ENCODE data around the gene FGGY.
"Not testable (repeated sequence)": the region's sequence is repeated elsewhere in the genome, so short reads cannot be mapped to it uniquely, and the experiment has no call there.

FGGY gene

DNA sequence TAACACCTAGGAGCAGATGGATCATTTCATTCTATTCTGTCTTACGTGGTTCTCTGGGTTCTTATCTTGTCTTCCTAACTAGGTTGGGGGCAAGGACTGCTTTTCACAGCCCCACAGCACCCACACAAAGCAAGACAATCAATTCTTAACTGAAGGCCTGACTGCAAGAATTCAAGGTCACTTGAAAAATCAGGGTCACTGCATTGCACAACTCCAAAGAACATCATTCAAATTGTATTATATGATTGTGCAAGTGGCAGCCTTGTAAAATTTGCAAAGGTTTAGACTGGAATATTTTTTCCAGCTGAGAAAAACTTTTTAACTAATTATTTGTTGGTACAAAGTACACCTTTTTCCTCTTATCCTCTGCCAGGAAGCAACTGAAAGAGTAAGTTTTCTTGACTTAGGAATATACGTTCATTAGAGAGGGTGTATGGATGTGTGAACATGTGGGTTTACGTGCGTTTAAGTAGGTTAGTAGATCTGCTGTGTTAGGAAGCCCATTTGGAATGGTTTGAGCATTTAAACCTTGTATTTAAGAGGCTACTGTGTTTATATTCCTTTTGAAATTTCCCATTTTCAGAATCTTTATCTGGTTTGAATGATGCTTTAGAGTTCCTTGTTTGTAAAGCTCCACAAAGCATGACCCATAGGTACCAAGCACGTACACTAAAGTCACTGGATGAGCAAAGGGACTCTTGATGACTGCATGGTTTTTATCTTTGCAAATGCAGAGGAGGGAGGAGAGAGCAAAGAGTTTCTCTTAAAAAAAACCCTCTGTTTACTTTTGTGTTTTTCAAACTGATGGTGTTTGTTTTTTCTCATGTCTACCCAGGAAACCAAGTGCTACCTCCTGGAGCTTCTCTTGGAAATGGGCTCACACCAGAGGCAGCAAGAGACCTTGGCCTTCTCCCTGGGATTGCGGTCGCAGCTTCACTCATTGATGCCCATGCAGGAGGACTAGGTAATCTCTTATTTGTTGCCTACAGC, 214.9 kb downstream of the FGGY start:
- DNase-seq (ENCODE audit: low read depth), result no peak

DNA sequence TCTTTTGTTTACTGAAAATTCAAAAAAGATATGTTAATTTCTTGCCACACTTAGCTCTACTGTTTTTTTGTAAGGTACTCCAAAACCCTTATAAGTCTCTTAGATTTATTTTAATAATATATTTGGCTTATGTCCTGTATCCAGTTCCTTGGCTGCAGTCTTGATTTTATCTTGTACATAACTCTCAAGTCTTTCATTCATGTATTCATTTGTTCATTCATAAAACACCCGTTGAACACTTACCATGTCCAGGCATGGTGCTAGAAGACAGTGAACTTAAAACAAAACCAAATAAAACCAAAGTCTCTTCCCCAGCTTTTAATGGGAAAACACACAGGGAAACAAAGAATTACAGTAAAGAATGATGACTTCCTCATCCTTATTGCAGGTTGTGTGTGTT, 215.8 kb downstream of the FGGY start:
- DNase-seq (ENCODE audit: low read depth), result no peak

DNA sequence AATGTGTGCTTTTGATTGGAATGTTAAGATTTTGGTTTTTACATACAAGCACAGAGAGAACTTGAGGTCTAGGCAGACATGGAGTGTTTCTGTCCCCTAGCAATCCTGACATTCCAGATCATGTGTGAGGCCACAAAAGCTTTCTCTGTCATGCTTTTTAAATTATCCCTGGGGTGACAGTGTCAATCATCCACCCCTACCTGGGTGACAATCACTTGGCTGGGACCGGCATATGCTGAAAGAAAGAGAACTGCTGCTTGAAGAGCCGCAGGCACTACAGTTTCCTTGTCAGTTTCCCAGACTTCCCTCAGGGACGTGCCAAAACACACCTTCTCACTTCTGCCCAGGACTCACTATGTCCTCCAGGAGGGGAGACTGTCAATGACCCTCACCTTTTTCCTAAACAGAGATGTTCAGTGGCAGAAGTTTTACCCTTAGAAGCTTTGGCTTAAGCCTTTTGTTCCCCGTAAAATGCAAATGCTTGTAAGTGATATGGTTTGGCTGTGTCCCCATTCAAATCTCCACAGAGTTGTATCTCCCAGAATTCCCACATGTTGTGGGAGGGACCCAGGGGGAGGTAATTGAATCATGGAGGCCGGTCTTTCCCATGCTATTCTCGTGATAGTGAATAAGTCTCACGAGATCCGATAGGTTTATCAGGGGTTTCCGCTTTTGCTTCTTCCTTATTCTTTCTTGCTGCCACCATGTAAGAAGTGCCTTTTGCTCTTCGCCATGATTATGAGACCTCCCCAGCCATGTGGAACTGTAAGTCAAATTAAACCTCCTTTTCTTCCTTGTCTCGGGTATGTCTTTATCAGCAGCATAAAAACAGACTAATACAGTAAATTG, 217.4 kb downstream of the FGGY start:
- no peak for DNase-seq (ENCODE audit: low read depth)

DNA sequence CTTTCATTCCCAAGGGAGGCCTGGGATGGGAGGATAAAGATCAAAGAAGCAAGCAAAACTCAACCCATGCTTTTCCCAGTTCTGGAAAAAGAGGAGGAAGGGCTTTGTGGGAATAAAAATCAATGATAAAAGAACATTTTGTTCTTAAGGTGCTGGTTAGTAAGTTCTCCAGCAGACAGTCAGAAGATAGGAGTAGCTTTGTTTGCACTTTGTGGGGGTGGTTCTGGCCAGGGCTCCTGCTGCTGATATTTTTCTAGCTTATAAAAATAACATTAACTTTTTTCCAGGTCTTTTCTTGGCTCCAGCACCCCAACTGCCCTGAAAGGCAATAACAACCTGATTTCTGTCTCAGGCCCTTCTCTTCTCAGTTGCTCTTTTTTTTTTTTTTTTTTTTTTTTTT, 220.0 kb downstream of the FGGY start:
- no peak for DNase-seq (ENCODE audit: low read depth)

DNA sequence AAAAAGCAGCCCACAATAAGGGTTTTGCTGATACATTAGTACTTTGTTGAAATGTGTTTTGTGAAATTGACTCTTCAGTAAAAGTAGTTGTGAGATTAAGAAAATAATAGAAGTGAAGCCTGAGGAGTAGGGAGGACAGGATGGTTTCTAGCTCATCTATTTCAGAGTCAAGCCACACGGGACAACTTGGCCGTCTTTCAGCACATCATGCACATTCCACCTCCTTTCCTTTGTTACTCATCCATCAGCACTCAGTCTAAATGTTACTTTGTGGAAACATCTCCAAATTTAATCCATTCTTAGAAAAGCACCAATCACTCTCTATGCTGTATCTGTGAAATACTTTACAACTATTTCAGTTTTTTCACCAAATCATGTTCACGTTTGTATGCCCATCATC, 223.3 kb downstream of the FGGY start:
- DNase-seq (ENCODE audit: low read depth), result no peak

DNA sequence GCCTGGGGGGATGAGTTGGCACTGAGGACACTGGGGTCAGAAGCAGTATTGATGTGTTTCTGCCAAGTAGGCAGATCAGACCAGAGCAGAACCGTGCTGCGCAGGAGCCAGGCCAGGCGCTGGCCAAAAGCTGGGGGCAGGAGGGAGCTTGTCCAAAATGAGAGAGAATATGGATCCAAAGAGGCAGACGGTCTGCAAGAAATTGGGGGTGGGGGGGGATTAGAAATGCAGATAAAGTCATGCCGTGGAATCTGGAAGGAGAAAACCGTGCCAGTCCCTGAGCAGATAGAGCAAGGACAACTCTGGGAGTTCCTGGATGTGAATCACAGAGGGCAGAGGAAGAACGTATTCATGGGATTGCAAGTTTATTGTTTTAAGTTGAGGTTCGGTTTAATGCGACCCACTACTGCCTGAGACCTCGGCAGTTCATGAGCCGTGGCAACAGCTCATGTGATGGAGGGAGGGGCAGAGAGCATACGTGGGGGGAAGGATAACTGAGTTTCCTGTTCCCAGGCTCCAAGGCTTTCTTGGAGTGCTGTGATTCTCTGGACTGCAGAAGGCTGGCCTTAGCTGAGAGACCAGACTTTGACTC, 224.0 kb downstream of the FGGY start:
- DNase-seq (ENCODE audit: low read depth), result no peak

DNA sequence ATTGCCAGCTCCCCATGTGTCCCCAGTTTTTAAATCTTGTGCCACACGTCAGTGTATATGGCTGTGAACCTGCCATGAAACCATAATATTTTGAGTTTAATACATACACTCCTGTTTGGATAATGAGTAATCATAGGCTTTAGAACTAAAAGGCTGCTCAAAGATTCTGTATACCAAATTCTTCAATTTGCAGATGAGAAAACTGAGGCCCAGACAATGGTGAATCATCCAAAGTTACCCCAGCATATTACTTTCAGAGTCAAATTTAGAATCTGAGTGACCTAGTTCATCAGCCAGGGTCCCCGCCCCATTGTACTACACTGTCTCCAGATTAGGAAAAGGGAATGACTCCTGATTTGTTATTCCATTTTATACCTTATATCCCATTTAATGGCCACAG, 224.6 kb downstream of the FGGY start:
- no peak for DNase-seq (ENCODE audit: low read depth)

DNA sequence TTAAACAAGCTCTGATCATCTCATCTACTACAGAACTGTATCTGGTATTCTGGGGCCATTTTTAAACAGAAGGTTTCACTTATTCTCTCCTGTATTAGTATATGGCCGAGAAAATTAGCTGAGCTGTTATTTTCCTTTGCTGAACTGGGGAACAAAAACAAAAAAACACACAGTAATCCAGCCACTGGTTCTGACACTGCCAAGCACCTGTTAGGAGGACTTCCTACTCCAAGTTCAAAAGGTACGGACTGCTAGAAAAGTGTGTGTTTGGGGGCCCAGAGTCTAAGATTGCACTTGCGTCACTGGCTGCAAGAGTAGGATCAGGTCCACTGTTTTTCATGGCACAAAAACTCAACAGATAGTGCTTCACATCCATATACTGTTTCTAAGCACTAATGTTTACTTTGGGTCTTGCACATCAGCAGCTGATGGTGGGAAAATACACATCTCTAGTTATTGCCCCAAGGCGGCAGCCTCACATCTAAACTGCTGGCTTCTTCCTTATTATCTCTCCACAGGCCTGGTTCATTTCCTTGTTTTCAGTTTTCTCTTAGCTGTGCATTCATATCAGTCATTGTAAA, 226.1 kb downstream of the FGGY start:
- DNase-seq (ENCODE audit: low read depth), result no peak

DNA sequence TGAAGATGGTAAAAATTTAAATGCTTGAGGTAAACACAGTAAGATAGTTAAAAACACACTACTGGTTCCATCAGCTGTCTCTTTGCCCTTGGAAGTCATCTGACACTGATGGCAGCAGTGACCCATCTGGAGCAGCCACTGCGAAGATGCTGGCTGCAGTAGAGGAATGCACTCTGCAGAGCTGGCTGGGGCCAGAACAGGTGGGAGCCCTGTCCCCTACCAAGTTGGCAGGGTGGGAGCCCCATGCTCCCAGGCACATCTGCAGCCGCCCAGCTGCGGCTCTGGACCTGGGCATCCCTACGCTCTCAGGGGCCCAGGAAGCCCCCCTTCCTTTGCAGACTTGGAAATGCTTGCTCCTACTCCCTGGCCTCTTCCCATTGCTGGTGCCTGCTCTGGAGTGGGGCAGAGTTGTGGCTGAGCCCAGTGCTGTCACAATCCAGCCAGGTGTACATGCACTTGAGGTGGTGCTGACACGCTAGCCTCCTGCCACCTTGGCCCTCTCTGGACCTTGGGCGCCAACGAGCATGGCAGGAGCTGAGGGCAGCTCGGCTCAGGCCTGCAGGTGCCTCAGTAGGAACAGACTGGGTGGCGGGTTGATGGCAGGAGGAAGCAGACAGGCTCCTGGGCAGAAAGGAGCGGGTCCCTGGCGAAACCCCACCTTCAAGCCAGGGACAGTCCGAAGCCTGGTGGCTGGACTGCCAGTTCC, 227.0 kb downstream of the FGGY start:
- no peak for DNase-seq (ENCODE audit: low read depth)

DNA sequence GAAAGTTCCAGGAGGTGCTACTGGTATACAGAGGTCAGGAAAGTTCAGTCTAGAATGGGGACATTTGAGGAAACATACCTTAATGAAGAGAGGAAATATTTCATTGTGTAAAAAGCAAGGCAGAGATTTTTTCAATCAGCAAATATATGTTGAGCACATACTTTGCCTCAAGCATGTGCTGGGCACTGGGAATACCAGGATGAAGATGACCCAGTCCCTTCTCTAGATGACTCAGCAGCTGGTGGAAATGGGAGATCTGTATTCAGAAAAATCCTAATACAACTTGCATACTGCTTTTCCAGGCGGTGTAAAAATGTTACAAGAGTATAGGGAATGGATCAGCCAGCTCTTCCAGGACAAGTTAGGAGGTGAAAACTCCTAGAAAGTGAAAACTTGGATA, 229.3 kb downstream of the FGGY start:
- DNase-seq (ENCODE audit: low read depth), result no peak

DNA sequence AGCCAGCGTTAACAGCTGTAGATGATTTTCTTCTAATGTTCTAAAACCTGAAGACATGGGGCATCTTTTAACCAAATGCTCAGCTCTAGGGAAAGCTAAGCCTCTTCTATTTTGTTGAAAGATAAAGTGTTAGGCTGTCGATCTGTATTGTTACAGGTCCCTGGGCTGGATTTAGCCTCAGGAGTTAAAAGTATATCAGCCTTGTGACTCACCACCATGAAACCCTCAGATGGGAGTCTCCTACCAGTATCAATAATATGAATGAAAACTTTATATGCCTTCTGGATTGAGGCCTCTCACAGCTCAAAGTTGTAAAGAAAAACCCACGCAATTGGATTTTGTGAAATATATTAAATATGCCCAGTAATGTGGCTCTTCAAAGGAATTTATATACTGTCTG, 231.6 kb downstream of the FGGY start:
- DNase-seq (ENCODE audit: low read depth), result no peak

DNA sequence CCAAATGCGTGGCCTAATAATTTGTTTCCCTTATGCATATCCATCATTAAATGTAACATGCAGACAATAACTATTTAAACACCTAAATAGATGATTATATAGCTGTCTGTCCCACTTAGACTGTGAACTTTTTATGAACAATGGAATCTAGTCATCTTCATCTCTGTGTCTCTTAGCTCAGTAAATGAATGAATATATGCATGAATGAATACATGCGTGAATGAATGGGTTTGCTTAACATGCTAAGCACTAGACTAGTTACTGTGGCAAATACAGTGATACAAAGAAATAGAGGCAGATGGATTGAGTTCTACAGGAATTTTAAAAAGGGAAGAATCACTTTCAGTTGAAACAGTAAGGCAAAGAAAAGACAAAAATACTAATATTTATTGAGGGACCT, 232.0 kb downstream of the FGGY start:
- no peak for DNase-seq (ENCODE audit: low read depth)

DNA sequence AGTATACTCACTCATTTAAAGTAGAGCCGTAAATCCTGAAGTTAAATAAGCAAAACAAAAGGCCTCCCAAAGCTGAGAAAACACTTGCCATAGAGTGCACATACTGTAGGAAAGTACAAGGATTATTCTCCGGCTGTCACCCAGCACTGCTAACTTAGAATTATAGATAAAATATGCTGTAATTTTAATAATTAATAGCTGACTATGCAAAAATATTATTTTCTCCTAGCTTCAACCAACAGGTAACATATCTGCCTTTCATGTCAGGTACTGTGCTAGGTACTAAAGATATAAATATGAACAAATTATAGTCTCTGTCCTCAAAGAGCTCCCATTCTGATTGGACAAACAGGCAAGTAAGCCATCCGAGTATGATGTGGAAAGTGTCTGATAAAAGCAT, 233.2 kb downstream of the FGGY start:
- no peak for DNase-seq (ENCODE audit: low read depth)

DNA sequence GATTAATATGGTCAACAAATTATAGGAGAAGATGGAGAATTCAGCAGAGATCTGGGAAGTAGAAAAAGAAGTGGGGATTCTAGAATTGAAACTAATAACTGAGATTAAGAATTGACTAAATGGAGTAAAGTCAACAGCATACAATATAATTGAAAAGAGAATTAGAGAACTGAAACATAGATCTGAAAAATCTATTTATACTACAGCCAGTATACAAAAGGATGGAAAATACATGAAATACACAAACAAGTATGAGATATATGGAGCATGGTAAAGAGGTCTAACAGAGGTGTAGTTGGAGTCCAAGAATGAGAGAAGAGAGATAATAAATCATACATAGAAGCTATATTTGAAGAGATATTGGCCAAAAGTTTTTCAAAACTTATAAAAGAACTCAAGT, 235.2 kb downstream of the FGGY start:
- no peak for DNase-seq (ENCODE audit: low read depth)

DNA sequence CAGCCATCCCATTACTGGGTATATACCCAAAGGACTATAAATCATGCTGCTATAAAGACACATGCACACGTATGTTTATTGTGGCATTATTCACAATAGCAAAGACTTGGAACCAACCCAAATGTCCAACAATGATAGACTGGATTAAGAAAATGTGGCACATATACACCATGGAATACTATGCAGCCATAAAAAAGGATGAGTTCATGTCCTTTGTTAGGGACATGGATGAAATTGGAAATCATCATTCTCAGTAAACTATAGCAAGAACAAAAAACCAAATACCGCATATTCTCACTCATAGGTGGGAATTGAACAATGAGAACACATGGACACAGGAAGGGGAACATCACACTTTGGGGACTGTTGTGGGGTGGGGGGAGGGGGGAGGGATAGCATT, 241.6 kb downstream of the FGGY start:
- not testable (repeated sequence) for DNase-seq (ENCODE audit: low read depth)

DNA sequence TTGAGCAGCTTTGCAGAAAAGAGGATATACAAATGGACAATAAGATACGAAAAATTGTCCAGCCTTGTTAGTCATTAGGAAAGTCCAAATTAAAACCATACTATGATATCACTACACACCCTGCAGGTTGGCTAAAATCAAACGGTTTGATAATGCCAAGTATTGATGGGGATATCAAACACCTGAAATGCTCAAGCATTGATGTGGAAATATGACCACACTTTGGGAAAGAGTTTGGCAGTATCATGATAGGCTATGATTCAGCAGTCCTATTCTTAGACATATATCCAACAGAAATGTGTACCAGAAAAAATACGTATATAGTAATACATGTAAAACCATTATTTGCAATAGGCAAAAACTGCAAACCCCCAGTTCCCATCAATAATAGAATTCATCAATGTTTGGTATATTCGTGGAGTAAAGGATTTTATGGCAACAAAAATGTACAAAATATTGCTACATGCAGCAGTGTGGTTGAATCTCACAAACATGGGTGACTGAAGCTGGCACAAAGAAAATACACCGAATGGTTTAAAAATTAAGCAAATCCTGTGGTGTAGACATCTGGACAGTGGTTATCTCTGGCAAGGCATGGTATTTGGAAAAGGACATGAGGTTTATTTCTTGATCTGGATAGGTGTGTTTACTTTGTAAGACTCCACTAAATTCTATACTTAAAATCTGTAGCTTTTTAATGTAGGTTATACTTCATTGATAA, 243.2 kb downstream of the FGGY start:
- no peak for DNase-seq (ENCODE audit: low read depth)

DNA sequence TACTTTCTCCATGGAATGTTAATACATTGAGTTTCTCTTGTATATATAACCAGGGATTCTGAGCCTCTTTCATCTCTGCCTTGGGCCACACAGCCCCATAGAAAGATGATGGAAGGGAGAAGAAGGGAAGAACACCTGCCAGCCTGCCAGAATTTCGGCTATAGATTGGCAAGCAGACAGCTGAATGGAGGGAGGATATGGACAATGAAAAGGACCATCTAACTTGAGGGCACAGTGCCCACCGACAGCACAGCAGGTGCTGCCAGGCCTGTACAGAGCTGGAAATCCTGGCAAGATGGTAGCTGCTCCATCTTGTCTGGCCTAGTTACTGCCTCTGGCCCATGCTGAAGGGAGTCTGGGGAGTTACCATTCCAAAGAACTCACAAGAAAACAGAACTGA, 244.3 kb downstream of the FGGY start:
- DNase-seq (ENCODE audit: low read depth), result no peak

DNA sequence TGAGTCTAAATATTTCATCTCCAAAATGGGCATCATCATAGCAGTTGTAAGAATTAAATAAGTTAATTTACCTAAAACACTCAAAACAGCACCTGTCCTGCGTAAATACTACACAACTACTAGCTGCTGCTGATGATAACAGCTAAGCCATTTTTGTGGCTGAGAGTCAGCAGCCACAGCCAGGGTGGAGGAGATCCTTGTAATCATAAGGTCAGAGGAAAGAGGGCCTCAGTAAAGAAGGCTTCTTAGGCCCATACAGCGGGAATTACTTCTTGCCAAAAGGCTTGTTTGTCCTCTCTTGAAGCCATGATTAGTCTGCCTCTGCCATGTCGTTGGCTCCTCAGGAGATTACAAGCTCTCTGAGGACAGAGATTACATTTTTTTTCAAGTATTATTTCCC, 245.0 kb downstream of the FGGY start:
- DNase-seq (ENCODE audit: low read depth), result no peak

DNA sequence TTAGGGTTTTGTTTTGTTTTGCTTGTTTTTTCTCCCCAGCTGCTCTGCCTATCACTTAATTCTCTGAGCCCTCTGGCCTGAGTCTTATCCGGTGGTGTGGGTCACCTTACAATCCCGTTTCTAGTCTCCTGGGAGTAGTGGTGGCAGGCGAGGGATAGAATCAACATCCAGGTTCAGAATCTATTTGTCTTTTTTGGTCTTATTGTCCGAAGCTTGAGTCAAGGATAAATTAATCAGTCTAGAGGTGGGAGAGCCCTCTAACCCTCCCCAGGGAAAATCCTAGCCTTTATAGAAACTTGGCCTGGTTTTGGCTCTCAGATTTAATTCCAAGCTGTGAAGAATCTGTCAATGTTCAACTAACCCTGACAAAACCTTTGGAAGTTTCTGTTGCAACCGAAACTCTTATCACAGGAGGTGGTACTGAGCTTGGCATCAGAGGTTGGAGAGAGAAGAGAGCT, 246.3 kb downstream of the FGGY start:
- DNase-seq (ENCODE audit: low read depth), result no peak

DNA sequence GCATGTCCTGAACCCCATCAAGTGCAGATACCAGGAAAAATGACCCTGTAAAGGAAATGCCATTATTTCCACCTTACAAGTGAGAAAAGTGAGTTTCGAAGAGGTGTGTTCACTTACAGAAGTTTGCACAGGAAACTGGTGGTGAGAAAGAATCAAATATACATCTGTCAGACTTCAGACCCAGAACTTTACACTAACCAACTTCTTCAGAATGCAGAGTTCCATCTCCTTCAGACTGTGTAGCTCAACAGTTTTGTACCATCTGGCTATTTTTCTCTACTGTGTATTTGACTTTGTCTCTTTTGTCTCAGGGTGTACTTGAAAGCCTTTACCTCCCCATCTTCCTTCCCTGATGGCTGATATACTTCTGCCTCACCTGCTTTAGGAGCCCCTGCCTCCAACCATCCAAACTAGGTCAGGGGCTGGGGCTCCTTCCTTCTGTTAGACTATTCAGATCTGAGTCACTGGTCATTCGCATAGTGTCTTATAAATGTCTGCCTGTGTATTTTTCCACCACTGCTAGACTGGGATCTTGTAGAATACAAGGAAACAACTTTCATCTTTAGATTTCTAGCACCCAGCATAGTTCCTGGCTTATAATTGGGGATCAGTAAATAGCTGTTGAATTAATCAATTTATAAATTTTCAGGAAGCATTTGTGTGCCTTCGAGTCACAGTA, 247.9 kb downstream of the FGGY start:
- no peak for DNase-seq (ENCODE audit: low read depth)
